ENCODE results near the gene OAS2.

The OAS2 gene

DNA sequence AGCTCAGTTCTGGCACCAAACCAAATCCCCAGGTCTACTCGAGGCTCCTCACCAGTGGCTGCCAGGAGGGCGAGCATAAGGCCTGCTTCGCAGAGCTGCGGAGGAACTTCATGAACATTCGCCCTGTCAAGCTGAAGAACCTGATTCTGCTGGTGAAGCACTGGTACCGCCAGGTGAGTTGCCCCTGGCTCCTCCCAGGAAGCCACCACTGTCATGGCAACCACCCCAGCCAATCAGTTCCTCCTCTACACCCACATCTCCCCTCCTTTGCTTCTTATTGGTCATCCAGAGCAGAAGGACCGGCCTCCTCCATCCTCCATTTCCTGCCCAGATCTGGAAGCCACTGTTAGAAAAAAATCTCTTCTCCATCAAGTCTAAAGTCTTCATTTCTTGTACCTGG lies 17.2 kb upstream of the OAS2 start:
- no peak overlapping the region for H3K4me3 ChIP-seq (ENCODE audit: low read length)
- TF ChIP-seq, protein P1, sequence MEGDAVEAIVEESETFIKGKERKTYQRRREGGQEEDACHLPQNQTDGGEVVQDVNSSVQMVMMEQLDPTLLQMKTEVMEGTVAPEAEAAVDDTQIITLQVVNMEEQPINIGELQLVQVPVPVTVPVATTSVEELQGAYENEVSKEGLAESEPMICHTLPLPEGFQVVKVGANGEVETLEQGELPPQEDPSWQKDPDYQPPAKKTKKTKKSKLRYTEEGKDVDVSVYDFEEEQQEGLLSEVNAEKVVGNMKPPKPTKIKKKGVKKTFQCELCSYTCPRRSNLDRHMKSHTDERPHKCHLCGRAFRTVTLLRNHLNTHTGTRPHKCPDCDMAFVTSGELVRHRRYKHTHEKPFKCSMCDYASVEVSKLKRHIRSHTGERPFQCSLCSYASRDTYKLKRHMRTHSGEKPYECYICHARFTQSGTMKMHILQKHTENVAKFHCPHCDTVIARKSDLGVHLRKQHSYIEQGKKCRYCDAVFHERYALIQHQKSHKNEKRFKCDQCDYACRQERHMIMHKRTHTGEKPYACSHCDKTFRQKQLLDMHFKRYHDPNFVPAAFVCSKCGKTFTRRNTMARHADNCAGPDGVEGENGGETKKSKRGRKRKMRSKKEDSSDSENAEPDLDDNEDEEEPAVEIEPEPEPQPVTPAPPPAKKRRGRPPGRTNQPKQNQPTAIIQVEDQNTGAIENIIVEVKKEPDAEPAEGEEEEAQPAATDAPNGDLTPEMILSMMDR (conservative IDR thresholded peaks at IDR 0.05; ENCODE audit: low read length) = no peak
- DNase-seq (ENCODE audit: low read depth) = no peak

DNA sequence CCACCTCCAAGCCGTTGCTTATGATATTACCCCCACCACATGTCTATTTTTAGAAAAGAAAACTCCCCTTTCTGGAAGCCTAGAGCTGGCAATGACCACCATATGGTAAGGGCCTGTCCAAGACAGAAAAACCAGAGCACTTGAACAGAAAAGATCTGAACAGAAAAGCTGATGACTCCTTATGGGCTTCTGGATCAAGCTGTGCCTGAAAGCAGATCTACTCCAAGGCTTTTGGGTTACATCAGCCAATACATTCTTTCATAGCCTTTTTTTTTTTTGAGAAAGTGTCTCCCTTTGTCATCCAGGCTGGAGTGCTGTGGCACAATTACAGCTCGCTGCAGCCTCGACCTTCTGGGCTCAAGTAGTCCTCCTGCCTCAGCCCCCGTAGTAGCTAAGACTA lies 16.8 kb upstream of the OAS2 start:
- DNase-seq (ENCODE audit: low read depth) = no peak
- H3K4me3 ChIP-seq (ENCODE audit: low read length) = no peak overlapping the region
- TF ChIP-seq, protein P1 (conservative IDR thresholded peaks at IDR 0.05; ENCODE audit: low read length) = no peak

DNA sequence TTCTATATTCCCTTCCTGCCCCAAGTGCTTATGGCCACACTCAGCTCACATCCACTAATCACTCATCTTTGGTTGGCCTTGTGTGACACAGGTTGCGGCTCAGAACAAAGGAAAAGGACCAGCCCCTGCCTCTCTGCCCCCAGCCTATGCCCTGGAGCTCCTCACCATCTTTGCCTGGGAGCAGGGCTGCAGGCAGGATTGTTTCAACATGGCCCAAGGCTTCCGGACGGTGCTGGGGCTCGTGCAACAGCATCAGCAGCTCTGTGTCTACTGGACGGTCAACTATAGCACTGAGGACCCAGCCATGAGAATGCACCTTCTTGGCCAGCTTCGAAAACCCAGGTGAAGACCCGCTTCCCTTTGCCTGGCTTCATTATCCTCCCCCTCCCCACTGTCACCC lies 15.8 kb upstream of the OAS2 start:
- TF ChIP-seq, protein P1 (conservative IDR thresholded peaks at IDR 0.05; ENCODE audit: low read length) = no peak
- no peak for DNase-seq (ENCODE audit: low read depth)
- H3K4me3 ChIP-seq (ENCODE audit: low read length) = no peak overlapping the region

DNA sequence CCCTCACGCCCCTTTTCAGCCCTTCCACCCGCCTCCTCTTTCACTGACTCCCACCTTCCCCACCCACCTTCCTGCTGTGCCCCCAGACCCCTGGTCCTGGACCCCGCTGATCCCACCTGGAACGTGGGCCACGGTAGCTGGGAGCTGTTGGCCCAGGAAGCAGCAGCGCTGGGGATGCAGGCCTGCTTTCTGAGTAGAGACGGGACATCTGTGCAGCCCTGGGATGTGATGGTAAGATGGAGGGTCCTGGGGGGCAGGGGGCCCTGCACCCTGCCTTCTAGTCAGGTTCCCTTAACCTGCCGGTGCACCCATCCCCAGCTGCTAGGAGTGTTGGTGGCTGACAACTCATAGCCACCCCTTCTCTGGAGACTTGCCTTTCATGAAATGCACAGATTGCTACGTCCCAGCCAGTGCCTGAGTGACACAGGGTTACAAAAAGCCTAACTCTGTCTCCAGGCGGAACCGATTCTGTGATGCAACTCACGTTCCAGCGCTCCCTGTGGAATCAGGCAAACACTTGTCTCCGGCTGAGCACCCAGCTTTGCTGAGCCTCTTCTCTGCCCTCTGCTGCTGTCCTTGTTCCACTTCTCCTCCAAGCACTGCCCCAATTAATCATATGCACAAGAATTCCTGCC lies 15.0 kb upstream of the OAS2 start:
- DNase-seq (ENCODE audit: low read depth) = no peak

DNA sequence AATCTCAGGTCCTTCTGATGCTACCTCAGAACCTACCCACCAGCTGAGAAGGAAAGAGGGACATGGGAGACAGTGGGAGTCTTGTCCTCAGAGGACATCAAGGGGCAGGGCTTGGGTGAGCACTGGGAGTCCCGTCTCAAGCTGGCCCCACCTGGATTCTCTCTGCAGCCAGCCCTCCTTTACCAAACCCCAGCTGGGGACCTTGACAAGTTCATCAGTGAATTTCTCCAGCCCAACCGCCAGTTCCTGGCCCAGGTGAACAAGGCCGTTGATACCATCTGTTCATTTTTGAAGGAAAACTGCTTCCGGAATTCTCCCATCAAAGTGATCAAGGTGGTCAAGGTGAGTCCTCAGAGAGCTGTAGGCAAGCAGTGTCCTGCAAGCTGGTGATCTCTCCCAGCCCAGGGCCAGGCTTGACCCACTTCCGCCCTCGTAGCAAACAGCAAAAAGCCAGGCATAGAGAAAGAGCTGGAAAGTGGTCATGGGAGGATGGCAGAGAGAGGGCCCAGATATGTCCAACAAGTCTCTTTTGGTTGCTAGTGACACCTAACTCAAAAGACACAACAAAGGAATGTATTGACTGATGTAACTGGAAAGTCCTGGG lies 14.2 kb upstream of the OAS2 start:
- DNase-seq (ENCODE audit: low read depth) = no peak
- H3K4me3 ChIP-seq (ENCODE audit: low read length) = no peak overlapping the region
- TF ChIP-seq, protein P1 (conservative IDR thresholded peaks at IDR 0.05; ENCODE audit: low read length) = no peak

More for the DNA sequence above, 15.0 kb upstream of the OAS2 start:
- TF ChIP-seq, protein P1 (conservative IDR thresholded peaks at IDR 0.05; ENCODE audit: low read length) = no peak
- no peak overlapping the region for H3K4me3 ChIP-seq (ENCODE audit: low read length)

DNA sequence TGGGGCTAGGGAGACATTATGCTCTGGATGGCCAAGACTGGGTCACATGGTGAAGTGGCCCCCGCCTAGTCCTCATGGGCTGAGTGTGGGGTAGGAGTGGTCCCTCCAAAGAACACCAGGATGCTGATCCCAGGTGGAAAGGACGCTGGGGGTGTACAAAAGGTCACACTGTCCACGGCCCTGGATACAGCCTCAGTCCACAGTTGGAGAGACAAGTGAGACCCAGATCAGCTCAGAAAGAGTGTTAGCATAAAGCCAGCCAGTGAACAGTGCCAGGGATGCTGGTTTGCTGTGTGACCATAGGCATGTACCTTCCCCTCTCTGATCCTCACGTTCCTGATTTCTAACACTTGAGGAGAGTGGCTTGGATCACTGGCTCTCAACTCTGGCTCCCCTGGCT lies 13.4 kb upstream of the OAS2 start:
- DNase-seq (ENCODE audit: low read depth) = no peak
- TF ChIP-seq, protein P1 (conservative IDR thresholded peaks at IDR 0.05; ENCODE audit: low read length) = no peak
- no peak overlapping the region for H3K4me3 ChIP-seq (ENCODE audit: low read length)

DNA sequence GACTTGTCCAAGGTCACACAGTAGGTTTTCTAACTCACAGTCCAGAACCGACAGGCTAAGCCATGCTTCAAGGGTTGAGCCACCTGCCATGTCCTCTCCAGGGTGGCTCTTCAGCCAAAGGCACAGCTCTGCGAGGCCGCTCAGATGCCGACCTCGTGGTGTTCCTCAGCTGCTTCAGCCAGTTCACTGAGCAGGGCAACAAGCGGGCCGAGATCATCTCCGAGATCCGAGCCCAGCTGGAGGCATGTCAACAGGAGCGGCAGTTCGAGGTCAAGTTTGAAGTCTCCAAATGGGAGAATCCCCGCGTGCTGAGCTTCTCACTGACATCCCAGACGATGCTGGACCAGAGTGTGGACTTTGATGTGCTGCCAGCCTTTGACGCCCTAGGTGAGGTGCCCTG lies 12.7 kb upstream of the OAS2 start:
- DNase-seq (ENCODE audit: low read depth) = no peak
- TF ChIP-seq, protein P1 (conservative IDR thresholded peaks at IDR 0.05; ENCODE audit: low read length) = no peak
- H3K4me3 ChIP-seq (ENCODE audit: low read length) = no peak overlapping the region
